Activated T-helper 17 cell treated with anti-CD3 and anti-CD28 coated beads, Interleukin-2, amount 50 U/mL, for 72 hours (primary cell): ENCODE data around the gene ADGRG3. TPM values are rescaled to one million over a fixed set of nuclear protein-coding genes. Genes with fewer than 3 reads are reported as not detected.
"Not testable (repeated sequence)": the region's sequence is repeated elsewhere in the genome, so short reads cannot be mapped to it uniquely, and the experiment has no call there.

Experiments
- ATAC-seq: fragments of 150-1000 bp; cut with Tn5 transposase; replicated peaks from 2 replicates; pipeline ENCODE4 v1.10.0; 2021; ENCODE audit warnings: mild to moderate bottlenecking, moderate library complexity
- H3K27ac Mint-ChIP-seq: one replicate; pipeline ENCODE4 v1.8.0; 2022; ENCODE audit warnings: mixed read lengths
- H3K27me3 Mint-ChIP-seq: one replicate; pipeline ENCODE4 v1.8.0; 2022; ENCODE audit warnings: mixed read lengths
- H3K36me3 Mint-ChIP-seq: one replicate; pipeline ENCODE4 v1.8.0; 2022; ENCODE audit warnings: low read depth, mild to moderate bottlenecking, mixed read lengths
- H3K4me1 Mint-ChIP-seq: one replicate; pipeline ENCODE4 v1.8.0; 2022; ENCODE audit warnings: mixed read lengths
- H3K4me3 Mint-ChIP-seq: one replicate; pipeline ENCODE4 v1.8.0; 2022; ENCODE audit warnings: mild to moderate bottlenecking, mixed read lengths
- H3K9me3 Mint-ChIP-seq: one replicate; pipeline ENCODE4 v1.8.0; 2022; ENCODE audit warnings: mixed read lengths
- total RNA-seq, 2 donors: library from RNA; stranded (reverse); gene quantifications; one replicate each; pipeline ENCODE4 v1.2.3, GENCODE V29; 2022

The ADGRG3 gene
- total RNA-seq, 2 donors from 2014 or later: not detected

DNA sequence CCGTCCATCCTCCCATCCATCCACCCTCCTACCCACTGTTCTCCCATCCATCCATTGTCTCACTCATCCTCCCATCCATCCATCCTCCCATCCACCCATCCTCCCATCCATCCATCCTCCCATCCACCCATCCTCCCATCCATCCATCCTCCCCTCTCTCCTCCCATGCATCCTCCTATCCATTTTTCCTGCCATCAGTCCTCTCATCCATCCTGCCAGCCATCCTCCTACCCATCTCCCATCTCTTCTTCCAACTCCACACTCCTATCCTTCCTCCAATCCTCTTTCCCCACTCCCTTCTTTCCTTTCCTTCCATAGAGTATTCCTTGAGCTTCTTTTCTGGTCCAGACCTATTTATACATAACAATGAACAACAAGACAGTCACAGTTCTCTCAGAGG is 38.6 kb downstream of the ADGRG3 start:
- H3K36me3 Mint-ChIP-seq: no peaks in the 10 kb centered on the region
- peaks cover 15% of the 10 kb centered on the region for H3K27me3 Mint-ChIP-seq
- no peaks in the 10 kb centered on the region for H3K4me1 Mint-ChIP-seq
- no peak overlapping the region for H3K4me3 Mint-ChIP-seq
- H3K27ac Mint-ChIP-seq: peak overlapping the region; percentile 2
- no peaks in the 10 kb centered on the region for H3K9me3 Mint-ChIP-seq
- no peak for ATAC-seq

DNA sequence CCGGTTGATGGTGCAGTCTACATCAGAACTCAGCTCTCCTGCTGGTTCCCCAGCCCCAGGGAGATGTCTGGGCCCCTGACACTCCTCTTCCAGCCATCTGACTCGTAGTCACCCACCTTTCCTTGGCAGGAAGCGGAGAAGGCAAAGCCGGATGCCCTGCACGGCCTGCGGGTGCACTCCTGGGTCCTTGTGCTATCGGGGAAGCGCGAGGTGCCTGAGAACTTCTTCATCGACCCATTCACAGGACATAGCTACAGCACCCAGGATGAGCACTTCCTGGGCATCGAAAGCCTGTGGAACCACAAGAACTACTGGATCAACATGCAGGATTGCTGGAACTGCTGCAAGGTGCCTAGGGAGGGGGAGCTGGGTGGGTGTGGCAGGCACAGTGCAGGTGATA is 39.2 kb downstream of the ADGRG3 start:
- Mint-ChIP-seq H3K4me3 (no peak overlapping the region), H3K27me3 (peaks cover 15% of the 10 kb centered on the region), H3K4me1 (no peaks in the 10 kb centered on the region), H3K9me3 (no peaks in the 10 kb centered on the region), H3K27ac (no peak overlapping the region), H3K36me3 (no peaks in the 10 kb centered on the region)
- no peak for ATAC-seq

DNA sequence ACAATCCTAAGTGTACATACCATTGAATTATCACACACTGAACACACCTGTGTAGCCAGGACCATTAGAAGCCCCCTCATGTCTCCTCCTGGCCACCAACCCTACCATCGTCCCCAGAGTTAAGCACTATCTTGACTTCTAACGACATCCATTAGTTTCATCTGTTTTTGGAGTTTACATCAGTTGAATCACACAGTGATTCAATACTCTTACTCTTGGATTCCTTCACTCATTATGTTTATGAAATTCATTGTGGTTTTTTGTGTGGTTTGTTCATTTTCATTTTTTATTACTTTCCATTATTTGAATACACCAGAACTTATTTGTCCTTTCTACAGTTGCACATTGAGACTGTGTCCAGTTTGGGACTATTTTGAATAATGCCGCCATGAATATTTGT is 40.1 kb downstream of the ADGRG3 start:
- peak; percentile 43 for ATAC-seq
- Mint-ChIP-seq H3K4me3 (no peak overlapping the region), H3K4me1 (no peaks in the 10 kb centered on the region), H3K27ac (no peak overlapping the region), H3K9me3 (no peaks in the 10 kb centered on the region), H3K36me3 (no peaks in the 10 kb centered on the region), H3K27me3 (peaks cover 15% of the 10 kb centered on the region)

DNA sequence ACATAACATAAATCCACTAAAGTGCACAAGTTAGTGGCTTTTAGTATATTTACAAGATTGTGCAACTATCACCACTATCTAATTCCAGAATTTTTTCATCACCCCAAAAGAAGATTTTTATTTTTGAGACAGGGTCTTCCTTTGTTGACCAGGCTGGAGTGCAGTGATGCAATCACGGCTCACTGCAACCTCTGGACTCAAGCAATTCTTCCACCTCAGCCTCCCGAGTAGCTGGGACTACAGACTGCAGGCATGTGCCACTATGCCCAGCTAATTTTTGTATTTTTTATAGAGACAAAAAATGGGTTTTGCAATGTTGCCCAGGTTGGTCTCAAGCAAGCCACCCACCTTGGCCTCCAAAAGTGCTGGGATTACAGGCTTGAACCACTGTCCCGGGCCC is 41.6 kb downstream of the ADGRG3 start:
- H3K27ac Mint-ChIP-seq: no peak overlapping the region

DNA sequence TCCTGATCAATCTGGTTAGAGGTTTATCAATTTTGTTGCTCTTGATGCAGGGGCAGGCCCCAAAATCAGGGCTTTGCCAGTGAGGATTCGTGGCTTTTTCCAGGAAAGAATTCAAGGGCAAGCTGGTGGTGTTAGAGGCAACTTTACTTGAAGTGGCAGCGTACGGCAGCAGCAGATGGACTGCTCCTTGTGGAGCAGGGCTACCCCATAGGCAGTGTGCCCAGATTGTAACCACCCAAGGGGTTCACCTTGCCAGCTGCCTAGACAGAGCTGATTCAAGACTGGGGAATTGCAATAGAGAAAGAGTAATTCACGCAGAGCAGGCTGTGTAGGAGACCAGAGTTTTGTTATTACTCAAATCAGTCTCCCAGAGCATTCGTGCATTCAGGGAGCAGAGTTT is 43.2 kb downstream of the ADGRG3 start:
- no peak overlapping the region for H3K27ac Mint-ChIP-seq
- H3K27me3 Mint-ChIP-seq: peaks cover 15% of the 10 kb centered on the region
- no peaks in the 10 kb centered on the region for H3K36me3 Mint-ChIP-seq
- H3K4me3 Mint-ChIP-seq: no peak overlapping the region
- ATAC-seq: no peak
- H3K9me3 Mint-ChIP-seq: no peaks in the 10 kb centered on the region
- H3K4me1 Mint-ChIP-seq: no peaks in the 10 kb centered on the region

More for the DNA sequence above, 41.6 kb downstream of the ADGRG3 start:
- ATAC-seq: no peak
- Mint-ChIP-seq H3K4me3 (no peak overlapping the region), H3K27me3 (peaks cover 15% of the 10 kb centered on the region), H3K4me1 (no peaks in the 10 kb centered on the region), H3K9me3 (no peaks in the 10 kb centered on the region), H3K36me3 (no peaks in the 10 kb centered on the region)

DNA sequence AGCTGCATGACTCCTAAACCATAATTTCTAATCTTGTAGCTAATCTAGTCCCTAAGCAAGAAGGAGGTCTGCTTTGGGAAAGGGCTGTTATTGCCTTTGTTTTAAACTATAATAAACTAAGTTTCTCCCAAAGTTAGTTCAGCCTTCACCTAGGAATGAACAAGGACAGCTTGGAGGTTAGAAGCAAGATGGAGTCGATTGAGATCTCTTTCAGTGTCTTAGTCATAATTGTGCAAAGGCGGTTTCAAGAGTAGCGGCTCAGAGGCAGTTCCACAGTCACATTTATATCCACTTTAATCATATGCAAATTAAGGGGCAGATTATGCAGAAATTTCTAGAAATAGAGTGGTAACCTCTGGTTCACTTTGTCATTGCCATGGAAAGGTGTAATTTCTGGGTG is 43.9 kb downstream of the ADGRG3 start:
- H3K27me3 Mint-ChIP-seq: peaks cover 11% of the 10 kb centered on the region
- no peaks in the 10 kb centered on the region for H3K4me1 Mint-ChIP-seq

DNA sequence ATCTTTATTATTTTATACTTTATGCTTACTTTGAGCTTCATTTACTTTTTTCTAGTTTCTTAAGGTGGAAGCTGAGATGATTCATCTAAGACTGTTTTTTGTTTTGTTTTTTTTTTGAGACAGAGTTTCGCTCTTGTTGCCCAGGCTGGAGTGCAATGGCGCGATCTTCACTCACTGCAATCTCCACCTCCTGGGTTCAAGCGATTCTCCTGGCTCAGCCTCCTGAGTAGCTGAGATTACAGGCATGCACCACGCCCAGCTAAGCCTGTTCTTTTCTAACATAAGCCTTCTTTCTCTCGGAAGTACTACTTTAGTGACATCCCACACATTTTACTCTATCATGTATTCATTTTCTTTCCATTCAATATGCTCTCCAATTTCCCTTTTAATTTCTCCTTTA is 44.5 kb downstream of the ADGRG3 start:
- H3K27me3 Mint-ChIP-seq: peaks cover 10% of the 10 kb centered on the region
- not testable (repeated sequence) for H3K9me3 Mint-ChIP-seq, H3K27ac Mint-ChIP-seq, H3K4me1 Mint-ChIP-seq, H3K4me3 Mint-ChIP-seq, ATAC-seq, H3K36me3 Mint-ChIP-seq

More for the DNA sequence above, 43.9 kb downstream of the ADGRG3 start:
- no peak overlapping the region for H3K4me3 Mint-ChIP-seq
- H3K9me3 Mint-ChIP-seq: no peaks in the 10 kb centered on the region
- H3K27ac Mint-ChIP-seq: no peak overlapping the region
- no peaks in the 10 kb centered on the region for H3K36me3 Mint-ChIP-seq
- peak; percentile 65 for ATAC-seq

DNA sequence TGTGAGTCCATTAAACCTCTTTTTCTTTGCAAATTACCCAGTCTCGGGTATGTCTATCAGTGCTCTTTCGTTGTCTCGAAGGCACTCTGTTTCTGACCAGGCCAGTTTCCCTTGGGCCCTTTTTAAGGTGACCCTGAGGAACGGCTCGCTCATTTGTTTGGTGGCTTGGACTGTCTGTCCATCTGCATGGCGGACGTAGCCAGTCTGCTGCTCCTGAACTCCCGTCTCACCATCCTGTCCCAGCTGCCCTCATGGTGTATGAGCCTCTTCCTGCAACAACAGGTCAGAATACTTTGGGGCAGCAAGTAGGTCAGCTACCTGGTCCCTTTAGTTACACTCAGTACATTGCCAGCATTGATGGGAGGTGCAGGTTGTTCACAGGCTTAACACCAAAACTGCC is 45.5 kb downstream of the ADGRG3 start:
- ATAC-seq: no peak
- Mint-ChIP-seq H3K27me3 (peaks cover 3% of the 10 kb centered on the region), H3K4me1 (no peaks in the 10 kb centered on the region), H3K27ac (no peak overlapping the region), H3K36me3 (no peaks in the 10 kb centered on the region), H3K4me3 (no peak overlapping the region), H3K9me3 (no peaks in the 10 kb centered on the region)

DNA sequence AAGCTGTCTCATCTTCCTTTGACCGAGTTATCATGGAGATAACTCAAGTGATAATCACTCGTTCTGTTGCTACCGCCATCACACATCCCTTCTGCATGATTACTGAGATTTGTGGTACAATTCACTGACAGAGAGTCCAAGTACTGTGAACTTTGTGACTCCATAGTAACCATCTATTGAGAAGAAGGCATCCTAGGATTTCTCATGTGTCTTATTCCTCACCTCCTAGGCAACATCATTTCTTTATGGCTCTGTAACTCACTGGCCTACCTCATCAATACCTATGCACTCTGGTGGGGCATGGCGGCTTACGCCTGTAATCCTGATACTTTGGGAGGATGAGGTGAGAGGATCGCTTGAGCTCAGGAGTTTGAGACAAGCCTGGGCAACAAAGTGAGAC is 45.9 kb downstream of the ADGRG3 start:
- ATAC-seq: no peak
- Mint-ChIP-seq H3K27ac (no peak overlapping the region), H3K4me3 (no peak overlapping the region), H3K27me3 (peaks cover 3% of the 10 kb centered on the region), H3K36me3 (no peaks in the 10 kb centered on the region), H3K9me3 (no peaks in the 10 kb centered on the region), H3K4me1 (no peaks in the 10 kb centered on the region)

DNA sequence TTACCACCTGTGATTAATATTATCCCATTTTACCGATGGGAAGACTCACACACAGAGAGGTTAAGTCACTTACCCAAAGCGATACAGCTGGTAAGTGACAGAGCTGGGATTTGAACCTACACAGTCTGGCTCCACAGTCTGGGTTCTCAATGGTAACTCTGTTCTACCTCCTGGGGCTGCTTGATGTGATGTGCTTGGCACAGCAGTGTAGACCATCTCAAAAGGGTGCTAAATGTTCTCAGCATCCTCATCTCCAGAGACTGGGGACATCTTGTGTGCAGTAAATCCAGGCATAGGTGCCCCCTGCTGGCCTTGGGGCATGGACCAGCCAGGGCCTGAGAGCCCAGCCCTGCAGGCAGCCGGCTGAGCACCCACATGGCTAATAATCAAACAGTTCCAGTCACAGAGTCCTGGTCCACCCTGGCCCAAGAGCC is 52.1 kb downstream of the ADGRG3 start:
- Mint-ChIP-seq H3K36me3 (no peaks in the 10 kb centered on the region), H3K9me3 (no peaks in the 10 kb centered on the region), H3K27ac (no peak overlapping the region), H3K4me3 (no peak overlapping the region), H3K4me1 (no peaks in the 10 kb centered on the region), H3K27me3 (no peaks in the 10 kb centered on the region)
- ATAC-seq: peak; percentile 80

DNA sequence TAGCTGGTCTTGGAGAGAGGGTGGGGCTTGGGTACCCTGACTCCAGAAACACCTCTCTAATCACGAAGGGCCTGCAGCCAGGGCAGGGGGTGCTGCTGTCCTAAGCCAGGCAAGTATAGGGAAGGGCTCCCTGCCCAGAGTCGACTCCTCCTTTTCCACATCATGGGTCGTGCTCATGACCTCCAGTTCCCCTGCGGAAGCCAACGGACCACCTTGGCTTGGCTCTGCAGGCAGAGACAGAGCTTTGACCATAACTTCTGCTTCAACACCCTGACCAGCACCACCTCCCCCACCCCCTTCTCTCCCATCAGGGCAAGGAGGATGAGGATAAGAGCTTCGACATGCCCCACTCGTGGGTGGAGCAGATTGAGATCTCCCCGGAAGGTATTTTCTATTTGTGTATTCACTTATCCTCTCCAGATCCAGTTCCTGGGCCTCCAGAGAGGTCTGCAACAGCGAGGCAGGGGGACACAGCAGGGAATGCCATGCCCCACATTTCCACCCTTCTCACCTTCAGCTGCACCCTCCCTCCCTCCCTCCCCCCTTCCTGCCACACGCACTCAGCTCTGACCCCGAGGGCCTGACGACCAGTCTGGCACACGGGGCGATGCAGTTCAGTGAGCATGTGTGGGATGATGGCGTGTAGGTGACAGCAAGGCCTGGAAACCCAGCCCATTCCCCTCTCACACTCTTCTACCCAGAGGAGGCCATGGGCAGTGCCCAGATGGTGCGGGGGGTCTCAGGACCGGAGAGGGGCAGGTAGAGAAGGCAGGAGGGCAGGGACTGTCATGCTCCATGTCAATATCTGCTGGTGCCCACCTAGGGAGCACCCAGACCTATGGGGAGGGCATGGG is 53.5 kb downstream of the ADGRG3 start:
- H3K4me1 Mint-ChIP-seq: no peaks in the 10 kb centered on the region
- no peaks in the 10 kb centered on the region for H3K27me3 Mint-ChIP-seq
- no peaks in the 10 kb centered on the region for H3K36me3 Mint-ChIP-seq
- no peak overlapping the region for H3K4me3 Mint-ChIP-seq
- ATAC-seq: no peak
- no peak overlapping the region for H3K27ac Mint-ChIP-seq
- no peaks in the 10 kb centered on the region for H3K9me3 Mint-ChIP-seq

DNA sequence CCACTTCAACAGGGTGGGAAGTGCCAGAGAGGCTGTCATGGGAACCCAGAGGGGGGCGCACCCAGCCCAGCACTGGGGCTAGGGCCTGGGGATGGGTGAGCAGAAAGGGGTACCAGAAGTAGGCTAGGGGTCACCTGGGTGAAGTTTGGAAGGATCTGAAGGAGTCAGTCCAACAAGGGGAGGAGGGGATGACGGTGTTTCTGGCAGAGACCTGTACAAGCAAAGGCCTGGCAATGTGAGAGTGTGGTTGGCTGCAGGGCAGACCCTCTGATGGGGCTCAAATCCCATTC is 54.0 kb downstream of the ADGRG3 start:
- Mint-ChIP-seq H3K36me3 (no peaks in the 10 kb centered on the region), H3K27ac (no peak overlapping the region), H3K9me3 (no peaks in the 10 kb centered on the region), H3K27me3 (no peaks in the 10 kb centered on the region), H3K4me1 (no peaks in the 10 kb centered on the region), H3K4me3 (no peak overlapping the region)
- ATAC-seq: no peak

DNA sequence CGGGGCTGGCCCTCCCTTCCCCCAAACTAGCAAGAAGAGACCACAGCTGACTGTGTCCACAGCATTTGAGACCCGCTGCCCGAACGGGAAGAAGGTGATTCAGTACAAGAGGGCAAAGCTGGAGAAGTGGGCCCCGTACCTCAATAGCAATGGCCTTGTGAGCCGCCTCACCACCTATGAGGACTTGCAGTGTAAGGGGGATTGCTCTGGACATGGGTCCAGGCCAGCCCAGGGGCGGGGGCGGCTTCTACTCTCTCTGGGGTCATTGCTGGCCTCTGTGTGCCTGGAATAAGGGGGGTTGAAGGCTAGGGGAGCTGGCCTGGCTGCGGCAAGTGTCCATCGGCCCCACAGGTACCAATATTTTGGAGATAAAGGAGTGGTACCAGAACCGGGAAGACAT is 54.5 kb downstream of the ADGRG3 start:
- H3K27me3 Mint-ChIP-seq: no peaks in the 10 kb centered on the region
- H3K9me3 Mint-ChIP-seq: no peaks in the 10 kb centered on the region
- H3K4me3 Mint-ChIP-seq: no peak overlapping the region
- no peak for ATAC-seq
- no peak overlapping the region for H3K27ac Mint-ChIP-seq
- H3K36me3 Mint-ChIP-seq: no peaks in the 10 kb centered on the region
- H3K4me1 Mint-ChIP-seq: no peaks in the 10 kb centered on the region

DNA sequence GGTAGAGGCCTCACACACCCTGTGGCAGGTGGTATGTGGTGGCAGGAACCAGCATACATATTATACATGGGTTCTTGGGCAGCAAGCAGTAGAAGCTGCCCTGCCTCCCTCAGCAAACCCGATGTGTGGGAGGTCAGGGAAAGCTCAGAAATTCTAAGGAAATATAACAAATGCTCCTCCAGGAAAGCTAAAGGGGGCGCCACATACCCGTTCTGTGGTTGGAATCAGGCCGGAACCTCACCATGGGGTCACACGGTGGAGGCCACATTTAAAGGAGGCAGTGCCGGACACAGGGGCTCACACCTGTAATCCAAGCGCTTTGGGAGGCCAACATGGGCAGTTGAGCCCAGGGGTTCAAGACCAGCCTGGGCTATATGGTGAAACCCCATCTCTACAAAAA is 55.1 kb downstream of the ADGRG3 start:
- Mint-ChIP-seq H3K4me1 (no peaks in the 10 kb centered on the region), H3K36me3 (no peaks in the 10 kb centered on the region), H3K27ac (no peak overlapping the region), H3K9me3 (no peaks in the 10 kb centered on the region), H3K27me3 (no peaks in the 10 kb centered on the region), H3K4me3 (no peak overlapping the region)
- no peak for ATAC-seq

DNA sequence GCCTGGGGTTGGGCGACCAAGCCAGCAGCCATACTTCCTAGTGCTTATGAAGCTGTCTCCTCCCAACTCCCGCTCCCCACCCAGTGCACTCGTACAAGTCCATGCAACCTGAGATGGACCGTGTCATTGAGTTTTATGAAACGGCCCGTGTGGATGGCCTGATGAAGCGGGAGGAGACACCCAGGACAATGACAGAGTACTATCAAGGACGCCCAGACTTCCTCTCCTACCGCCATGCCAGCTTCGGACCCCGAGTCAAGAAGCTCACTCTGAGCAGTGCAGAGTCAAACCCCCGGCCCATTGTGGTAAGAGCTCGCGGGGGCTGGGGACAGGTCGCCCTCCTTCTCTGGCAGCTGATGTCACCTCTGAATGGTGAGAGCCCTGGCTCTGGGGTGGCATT is 56.4 kb downstream of the ADGRG3 start:
- Mint-ChIP-seq H3K4me1 (peaks cover 8% of the 10 kb centered on the region), H3K27ac (no peak overlapping the region), H3K36me3 (no peaks in the 10 kb centered on the region), H3K27me3 (no peaks in the 10 kb centered on the region), H3K9me3 (no peaks in the 10 kb centered on the region), H3K4me3 (no peak overlapping the region)
- no peak for ATAC-seq

DNA sequence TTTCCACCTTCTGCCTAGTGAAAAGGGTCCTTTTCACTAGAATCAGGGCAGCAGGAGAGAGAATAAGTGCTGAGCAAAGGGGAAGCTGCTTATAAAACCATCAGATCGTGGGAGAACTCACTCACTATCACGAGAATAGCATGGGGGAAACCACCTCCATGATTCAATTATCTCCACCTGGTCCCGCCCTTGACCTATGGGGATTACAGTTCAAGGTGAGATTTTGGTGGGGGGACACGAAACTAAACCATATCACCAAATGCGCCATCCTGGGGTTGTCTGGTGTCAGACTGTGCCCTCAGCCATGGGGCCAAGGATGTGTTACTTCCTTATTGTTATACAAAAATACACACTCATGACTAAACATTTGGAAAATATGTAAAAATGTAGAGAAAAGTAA is 57.0 kb downstream of the ADGRG3 start:
- H3K27me3 Mint-ChIP-seq: no peaks in the 10 kb centered on the region
- no peaks in the 10 kb centered on the region for H3K36me3 Mint-ChIP-seq
- H3K27ac Mint-ChIP-seq: peak overlapping the region; percentile 46
- peak; percentile 51 for ATAC-seq
- no peaks in the 10 kb centered on the region for H3K9me3 Mint-ChIP-seq
- H3K4me3 Mint-ChIP-seq: no peak overlapping the region
- H3K4me1 Mint-ChIP-seq: peaks cover 8% of the 10 kb centered on the region
